EL (cell line): Measurements from ENCODE around the gene DHX9.

Source experiments
- DNase-seq: peaks from one replicate; pipeline ENCODE4 v3.0.0-alpha.2; 2016

DHX9 gene

DNA sequence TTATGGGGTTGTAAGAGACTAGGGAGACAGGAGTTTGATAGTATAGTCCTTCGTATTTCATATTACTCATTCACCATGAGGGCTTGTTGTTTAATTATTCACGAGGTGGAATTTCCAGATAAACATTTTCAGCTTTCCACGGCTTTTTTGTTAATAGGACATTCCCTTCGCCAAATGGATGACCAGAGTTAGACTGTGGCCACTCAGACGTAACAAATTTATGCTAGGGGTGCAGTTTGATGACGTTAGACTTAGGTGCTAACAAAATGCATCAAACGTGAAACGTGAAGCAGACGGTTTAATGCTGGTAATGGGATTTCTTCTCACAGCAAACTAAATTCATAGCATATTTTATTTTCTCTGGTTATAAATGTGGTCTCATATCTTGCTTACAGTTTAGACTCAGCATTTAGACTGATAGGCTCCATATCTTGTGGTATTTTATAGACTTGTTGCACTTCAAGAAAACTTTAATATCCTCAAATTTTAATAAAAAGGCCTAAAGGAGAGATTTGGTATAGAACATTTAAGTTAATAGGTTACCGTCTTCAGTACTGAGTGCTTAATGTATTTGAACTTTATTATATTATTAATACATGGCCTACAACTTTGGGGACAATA is 2.3 kb downstream of the DHX9 start:
- DNase-seq = peak; percentile 43

DNA sequence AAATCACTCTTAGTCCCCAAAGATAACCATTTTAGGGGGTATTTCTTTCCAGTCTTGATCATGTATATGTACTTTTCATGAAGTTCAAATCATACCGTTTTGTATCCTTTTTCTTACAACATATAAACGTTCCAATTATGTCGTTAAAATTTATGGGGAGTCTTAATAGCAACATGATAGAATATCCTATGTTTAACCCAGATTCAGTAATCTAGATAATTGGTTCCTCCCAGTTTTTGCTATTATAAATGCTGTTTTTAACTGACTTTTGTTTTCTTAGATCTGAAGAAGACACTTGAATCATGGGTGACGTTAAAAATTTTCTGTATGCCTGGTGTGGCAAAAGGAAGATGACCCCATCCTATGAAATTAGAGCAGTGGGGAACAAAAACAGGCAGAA is 3.1 kb downstream of the DHX9 start:
- no peak for DNase-seq

DNA sequence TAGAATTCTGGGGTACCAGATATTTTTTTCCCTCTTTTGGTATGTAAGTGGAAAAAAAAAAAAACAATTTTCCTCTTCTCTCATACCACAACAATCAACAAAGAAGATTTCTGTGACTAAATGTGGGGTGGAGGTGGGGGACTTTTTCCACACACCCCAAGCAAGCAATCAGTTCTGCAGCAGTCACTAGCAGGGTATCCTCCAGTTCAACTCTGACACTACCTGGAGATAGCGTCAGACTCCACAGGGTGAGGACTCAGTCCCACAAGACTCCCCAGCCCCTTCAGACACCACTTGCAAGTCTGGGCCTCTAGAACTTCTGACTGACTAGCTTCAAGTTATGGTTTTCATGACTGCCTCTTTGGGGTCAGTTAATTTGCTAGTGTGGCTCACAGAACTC is 6.2 kb downstream of the DHX9 start:
- no peak for DNase-seq

DNA sequence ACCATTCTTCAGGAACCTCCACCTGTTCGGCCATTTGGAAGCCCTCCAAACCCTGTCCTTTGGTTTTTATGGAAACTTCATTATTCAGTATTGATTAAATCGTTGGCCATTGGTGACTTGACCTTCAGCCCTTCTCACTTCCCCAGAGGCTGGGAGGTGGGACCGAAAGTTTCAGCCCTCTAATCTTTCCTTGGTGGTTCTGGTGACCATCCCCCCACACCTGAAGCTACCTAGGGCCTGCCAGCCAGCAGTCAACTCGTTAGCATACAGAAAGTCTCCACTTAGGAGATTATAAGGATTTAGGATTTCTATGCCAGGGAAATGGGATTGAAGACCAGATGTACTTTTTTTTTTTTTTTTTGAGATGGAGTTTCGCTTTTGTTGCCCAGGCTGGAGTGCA is 6.7 kb downstream of the DHX9 start:
- DNase-seq = no peak

DNA sequence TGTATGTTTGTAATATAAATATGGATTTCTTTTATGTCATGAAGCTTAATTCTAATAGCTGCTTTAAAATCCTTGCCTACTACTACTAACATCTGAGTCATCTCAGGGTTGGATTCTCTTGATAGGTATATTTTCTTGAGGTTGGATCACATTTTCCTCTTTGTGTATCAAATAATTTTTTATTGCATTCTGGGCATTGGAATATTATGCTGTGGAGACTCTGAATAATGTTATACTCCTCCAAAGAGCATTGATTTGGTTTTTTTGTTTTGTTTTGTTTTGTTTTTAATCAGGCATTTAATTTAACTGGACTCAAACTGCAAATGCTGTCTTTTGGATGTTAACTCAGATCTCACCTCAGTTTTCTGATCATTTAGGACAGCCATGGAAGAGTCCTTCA is 8.0 kb downstream of the DHX9 start:
- DNase-seq = no peak

DNA sequence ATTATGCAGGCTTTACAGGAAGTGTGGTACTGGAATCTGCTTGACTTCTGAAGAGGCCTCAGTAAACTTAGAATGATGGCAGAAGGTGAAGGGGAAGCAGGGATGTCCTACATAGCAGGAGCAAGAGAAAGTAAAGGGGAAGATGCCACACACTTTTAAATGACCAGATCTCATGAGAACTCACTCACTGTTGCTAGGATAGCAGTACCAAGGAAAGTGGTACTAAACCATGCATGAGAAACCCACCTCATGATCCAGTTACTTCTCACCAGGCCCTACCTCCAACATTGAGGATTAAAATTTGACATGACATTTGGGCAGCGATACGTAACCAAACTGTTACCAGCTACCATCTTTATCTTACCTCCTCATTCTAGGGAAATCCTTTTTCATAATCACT is 9.6 kb downstream of the DHX9 start:
- no peak for DNase-seq

DNA sequence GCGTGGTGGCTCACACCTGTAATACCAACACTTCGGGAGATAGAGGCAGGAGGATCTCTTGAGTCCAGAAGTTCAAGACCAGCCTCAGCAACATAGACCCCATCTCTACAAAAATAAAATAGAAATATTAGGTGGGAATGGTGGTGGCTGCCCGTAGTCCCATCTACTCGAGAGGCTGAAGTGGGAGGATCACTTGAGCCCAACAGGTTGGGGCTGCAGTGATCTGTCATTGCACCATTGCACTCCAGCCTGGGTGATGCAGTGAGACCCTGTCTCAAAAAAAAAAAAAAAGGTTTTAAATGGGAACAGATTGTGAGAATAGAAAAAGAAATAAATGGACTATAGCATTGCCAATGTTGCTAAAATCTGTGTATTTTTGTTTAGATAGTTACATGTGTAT is 11.2 kb downstream of the DHX9 start:
- DNase-seq = no peak

DNA sequence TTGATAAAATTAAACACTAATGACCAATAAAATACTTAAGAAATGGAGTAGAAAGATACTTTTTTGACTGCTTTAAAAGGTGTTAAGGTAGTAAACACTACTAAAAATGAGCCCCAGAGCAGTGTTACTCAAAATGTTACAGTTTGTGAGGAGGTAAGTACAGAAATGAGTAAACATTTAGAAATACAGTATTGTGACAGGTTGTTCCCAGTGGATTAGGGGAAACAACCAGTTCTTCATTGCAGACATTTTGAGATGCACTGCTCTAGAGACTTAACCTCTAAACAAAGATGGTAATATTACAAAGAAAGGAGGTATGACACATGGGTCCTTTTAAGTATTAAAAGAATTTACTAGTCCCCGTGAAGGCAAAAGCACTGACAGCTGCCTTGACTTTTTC is 12.7 kb downstream of the DHX9 start:
- no peak for DNase-seq

DNA sequence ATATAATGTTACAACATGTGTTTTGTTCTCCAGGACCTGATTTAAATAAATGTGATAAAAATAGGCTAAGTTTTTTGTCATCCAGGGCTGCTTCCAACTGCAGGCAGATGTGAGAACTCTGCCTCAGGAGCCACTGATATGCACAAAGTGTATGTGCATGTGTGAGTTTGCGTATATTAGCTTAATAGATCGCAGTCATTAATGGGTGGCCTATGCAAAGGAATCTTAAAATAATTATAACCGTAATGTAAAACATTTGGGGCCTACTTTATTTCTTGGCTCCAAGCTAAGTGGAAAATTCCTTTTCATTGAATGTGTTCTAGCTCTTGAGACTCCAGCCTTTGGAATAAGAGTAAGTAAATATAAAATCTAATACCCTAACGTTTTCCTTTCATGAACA is 16.8 kb downstream of the DHX9 start:
- no peak for DNase-seq

DNA sequence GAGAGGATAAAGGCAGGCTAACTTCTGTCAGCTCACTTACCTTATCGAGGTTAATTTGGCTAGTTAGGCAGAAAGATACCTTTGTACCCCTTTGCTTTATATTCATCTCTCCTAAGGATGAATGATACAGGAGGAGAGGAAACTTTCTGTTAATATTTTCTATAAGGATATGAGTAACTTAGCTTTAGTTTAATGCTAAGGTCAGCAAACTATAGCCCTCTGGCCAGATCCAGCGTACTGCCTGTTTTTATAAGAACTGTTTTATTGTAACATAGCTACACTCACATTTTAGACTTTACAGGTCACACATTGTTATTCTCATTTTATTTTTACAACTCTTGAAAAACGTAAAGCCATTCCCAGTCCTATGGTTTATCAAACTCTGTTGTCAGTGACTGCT is 18.1 kb downstream of the DHX9 start:
- no peak for DNase-seq

DNA sequence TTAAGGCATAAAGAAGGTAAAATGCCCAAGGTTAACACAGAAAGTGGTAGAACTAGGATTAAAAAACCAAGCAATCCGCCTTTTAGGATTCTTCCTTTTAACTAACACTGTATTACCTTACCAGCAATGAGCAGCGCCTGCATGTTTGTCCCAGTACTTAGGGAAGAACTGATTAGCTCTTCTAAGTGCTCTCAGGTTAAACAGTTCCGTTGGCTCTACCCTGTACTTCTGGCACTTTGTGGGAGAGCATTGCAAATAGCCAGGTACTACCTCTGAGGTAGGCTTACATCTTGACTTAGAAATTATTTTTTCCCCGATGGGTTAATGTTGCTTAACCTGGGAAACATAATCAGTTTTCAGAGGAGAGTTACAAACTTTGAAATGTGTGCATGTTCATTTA is 21.5 kb downstream of the DHX9 start:
- no peak for DNase-seq

DNA sequence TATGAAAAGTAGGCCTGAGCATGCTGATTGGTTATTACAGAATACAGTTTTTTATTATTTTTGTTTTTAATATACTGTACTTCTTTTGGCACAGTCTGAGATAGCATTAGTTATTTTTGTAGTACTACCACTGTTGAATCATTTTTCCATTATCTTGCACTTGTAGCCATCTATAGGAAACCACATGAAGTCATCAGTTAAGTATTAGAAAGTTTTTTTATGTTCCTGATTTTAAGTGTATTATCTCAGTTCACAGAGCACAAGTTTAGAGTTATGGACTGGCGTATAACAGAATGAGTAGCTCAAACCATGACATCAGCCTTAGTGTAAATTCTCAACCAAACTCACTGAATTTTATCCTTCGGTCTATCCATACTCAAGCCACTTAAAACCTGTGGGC is 22.8 kb downstream of the DHX9 start:
- DNase-seq = peak; percentile 26

DNA sequence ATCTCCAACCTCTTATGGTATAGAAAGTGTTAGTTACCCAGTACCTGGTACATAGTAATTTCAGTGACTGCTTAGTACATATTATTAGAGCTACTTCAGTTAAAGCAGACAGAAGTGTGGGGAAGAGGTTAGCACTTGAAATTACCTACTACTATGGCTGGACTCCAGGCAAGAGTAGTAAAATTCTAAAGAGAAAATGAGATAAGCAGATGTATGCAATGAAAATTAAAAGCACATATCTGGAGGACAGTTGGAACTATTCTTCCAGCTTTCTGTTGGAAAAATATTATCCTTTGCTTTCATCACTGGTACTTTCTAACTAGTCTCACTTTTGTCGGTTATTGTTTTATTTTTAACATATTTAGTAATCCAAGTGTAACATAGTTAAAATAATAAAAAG is 23.7 kb downstream of the DHX9 start:
- DNase-seq = no peak

DNA sequence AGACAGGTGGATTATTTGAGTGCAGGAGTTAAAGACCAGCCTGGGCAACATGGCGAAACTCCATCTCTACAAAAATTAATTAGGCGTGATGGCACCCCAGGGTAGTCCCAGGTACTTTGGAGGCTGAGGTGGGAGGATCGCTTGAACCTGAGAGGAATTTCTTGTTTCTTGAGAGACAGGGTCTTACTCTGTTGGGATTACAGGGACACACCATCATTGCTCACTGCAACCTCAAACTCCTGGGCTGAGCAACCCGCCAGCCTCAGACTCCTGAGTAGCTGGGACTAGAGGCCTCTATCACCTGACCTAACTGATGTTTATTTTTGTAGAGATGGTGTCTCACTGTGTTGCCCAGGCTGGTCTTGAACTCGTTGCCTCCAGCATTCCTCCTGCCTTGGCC is 24.8 kb downstream of the DHX9 start:
- no peak for DNase-seq

DNA sequence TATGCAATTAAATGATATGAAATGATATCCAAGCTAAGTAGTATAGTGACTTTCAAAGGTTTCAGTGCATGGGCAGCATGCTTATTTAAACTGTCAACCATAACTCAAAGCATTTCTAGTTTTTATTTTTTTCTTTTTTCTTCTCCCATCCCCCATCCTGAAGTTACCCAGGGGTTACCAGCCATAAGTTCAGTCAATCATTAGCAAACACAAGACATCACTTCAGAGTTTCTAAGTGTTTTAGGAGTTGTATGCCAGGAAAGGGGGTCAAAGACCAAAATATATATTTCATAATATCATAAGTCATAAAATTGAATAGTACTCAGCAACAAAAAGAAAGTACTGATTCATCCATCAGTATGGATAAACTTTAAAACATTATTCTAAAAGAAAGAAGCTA is 28.7 kb downstream of the DHX9 start:
- DNase-seq = no peak

DNA sequence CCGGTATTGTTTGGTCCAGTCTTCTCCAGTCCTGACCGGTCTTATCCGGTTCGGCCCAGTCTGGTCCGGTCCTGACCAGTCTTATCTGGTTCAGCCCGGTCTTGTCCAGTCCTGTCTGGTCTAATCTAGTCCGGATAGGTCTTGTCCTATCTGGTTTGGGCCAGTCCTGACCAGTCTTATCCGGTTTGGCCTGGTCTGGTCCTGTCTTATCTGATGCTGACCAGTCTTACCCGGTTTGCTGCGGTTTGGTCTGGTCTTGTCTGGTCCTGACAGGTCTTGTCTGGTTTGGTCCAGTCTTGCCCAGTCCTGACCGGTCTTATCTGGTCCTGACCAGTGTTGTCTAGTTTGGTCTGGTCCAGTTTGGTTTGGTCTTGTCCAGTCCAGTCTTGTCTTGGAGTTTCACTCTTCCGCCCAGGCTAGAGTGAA is 30.1 kb downstream of the DHX9 start:
- no peak for DNase-seq

DNA sequence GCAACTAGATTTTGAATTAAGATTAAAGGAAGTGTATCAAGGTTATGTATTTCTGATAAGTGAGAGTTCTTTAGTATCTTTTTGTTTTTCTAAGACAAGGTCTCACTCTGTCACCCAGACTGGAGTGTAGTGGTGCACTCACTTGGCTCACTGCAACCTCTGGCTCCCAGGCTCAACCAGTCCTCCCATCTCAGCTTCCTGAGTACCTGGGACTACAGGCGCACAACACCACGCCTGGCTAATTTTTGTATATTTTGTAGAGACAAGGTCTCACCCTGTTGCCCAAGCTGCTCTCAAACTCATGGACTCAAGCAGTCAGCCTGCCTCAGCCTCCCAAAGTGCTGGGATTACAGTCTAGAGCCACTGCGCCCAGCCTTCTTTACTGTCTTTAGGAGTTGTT is 33.7 kb downstream of the DHX9 start:
- DNase-seq = no peak

DNA sequence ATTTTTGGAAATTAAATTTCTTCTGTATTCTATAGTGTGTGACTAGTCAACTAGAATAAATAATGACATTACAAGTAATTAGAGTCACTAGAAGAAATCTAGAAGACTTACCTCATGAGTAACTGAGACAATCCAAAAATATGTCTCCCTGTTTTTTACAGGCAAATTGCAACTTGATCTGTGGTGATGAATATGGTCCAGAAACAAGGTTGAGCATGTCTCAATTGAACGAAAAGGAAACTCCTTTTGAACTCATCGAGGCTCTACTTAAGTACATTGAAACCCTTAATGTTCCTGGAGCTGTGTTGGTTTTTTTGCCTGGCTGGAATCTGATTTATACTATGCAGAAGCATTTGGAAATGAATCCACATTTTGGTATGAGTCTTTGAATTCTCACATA is 36.7 kb downstream of the DHX9 start:
- DNase-seq = no peak

DNA sequence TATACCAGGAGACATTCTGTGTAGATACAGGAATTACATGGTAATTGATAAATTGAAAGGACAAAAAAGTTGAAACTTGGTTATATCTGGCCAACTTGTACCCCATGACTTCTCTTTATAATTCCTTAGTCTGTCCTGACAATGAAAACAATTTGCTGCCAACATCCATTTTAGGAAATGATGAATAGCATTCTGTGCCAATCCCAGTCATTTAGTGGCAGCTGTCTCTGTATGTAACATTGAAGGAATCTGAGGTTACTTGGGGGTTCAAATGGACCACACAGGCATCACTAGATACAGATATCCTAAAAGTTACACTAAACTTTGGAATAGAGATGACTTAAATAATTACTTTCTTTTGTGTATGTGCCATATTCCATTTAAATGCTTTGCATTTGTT is 38.2 kb downstream of the DHX9 start:
- no peak for DNase-seq

DNA sequence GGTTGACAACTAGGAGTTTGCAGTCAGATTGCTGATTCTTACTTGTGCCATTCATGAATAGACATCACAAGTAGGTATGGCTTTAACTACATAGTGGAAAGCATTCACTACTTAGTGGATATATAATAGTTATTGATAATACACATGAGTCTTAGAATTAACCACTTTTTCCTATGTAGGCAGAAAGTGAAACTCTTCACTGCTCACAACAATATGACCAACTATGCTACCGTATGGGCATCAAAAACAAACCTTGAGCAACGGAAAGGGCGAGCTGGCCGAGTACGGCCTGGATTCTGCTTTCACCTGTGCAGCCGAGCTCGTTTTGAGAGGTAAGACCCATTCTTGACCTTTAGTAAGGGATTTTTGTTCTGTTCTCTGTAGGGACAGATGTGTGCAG is 38.7 kb downstream of the DHX9 start:
- DNase-seq = no peak

DNA sequence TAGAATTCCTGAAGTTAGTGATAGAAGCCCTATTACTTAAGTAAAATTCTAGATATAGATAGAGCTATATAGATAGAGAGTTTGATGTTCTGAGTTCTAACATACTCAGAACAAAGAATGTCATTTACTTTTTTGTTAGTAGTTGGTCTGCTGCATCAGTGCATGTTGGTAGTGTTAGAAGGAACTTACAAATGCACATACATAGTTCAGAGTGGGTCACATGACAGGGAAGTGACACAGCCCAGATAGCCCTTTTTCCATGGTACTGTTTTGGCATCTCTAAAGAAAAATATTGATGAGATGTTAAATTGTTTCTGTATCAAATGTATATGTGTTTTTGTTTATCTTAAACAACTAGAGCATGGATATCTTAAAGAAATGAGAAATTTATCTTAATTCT is 45.7 kb downstream of the DHX9 start:
- DNase-seq = no peak

DNA sequence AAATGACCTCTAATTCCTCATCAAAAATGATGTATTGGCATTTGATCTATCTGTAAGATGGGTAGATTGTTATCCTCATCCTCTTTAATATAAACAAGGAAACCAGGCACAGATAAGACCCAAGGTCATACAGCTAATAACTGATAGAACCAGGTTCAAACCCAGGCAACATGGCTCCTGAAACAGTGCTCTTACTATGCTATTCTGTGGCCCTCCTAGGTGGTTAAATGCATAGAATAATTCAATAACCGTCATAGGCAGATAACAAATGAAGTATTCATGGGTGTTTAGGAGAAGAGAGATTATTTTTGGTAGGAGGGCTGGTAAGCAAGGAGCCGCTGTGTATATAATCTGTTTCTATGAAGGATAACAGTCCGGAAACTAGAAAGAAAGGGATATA is 46.4 kb downstream of the DHX9 start:
- DNase-seq = no peak

DNA sequence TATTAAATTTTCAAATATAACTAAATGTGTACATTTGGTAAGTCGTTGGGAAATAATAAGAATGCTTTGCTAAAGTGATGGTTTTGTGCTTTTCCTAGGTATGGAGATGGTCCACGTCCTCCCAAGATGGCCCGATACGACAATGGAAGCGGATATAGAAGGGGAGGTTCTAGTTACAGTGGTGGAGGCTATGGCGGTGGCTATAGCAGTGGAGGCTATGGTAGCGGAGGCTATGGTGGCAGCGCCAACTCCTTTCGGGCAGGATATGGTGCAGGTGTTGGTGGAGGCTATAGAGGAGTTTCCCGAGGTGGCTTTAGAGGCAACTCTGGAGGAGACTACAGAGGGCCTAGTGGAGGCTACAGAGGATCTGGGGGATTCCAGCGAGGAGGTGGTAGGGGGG is 47.8 kb downstream of the DHX9 start:
- DNase-seq = no peak

DNA sequence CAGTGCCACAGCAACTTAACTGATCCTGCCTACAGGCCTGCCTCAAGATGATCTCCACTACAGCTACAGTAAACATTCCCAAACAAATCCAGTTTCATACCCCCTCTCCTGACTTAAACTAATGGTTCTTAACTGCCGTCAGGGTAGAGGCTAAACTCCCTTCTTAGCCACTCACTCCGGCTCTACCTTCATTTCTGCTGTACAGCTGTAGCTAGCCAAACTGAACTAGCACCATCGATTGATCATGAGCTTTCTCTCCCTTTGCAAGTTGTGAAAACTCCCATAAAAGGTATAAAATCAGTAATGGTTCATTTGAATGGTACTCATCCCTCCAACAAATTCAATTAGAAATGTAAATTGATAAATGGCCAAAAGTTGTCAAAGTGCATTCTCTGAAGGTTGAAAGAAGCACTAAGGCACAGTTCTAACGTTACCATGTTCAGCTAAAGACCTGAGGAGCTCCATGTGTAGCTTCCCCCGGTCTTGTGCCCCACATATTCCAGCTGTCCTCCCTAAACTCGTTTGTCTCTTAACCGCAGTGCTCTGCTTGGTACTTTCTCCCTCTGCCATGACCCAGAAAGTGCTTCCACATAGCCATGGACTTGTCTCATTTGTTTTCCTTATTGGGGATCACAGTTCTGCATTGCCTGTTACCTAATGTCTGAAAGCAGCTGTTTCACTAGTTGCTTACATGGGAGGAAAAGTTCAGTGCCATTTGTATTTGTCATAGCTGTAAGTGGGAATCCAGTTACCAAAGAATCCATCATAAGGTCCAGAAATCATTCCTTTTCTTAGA is 49.8 kb downstream of the DHX9 start:
- DNase-seq = peak; percentile 16

DNA sequence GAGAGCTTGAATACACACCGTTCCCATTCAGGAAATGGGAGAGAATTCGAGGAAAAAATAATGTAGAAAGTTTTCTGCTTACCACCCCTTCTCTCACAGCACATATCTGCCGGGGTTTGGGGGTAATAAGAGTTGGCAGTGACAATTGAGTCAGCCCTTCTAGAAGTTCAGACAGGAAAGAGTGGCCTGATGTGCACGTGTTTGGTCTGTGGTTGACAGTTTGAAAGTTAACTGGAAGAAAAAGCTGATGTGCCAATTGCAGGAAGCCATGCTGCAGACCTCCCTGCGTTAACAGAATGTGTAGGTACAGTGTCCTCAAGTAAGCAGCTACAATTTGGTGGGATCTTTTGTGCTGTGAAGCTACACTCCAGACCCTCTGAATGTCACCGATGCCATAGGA is 50.9 kb downstream of the DHX9 start:
- no peak for DNase-seq
